HEK293 (cell line): Measurements from ENCODE around the gene UGCG.
A peak's percentile ranks its signal among the peaks of the same experiment; 100 is the strongest.

Experiments used
- CTCF ChIA-PET: fragments of 350-600 bp; formaldehyde crosslinking; extraction: SDS; loops from one replicate; lab custom pipeline; 2021; ENCODE audit warnings: antibody characterized with exemption; lab: Yijun Ruan, JAX
- POLR2A ChIA-PET: fragments of 300-600 bp; formaldehyde crosslinking; extraction: SDS; loops from one replicate; lab custom pipeline; 2020; ENCODE audit warnings: antibody characterized with exemption, inconsistent platforms; lab: Yijun Ruan, JAX
- H3K27ac ChIP-seq: fragments of 200-500 bp; sonication (Bioruptor generic); 2 replicates; pipeline ENCODE4 v1.5.1; 2014; ENCODE audit warnings: low read depth, low read length, control low read depth, inconsistent platforms; ENCODE audit errors: extremely low read depth
- H3K36me3 ChIP-seq, 2 experiments: fragments of 200-500 bp in 1 of 2; sonication (Bioruptor generic) in 1 of 2; 1 replicate in 1 of 2; 2 replicates in 1 of 2; pipeline ENCODE4 v1.5.1; 2014 to 2017; ENCODE audit warnings: inconsistent platforms in 2 of 2, low read length in 2 of 2; ENCODE audit not compliant: control insufficient read depth in 2 of 2, insufficient read depth in 1 of 2
- H3K4me1 ChIP-seq: fragments of 200-500 bp; sonication (Bioruptor generic); 2 replicates; pipeline ENCODE4 v1.5.1; 2014; ENCODE audit warnings: mild to moderate bottlenecking, low read length, inconsistent platforms; ENCODE audit not compliant: control insufficient read depth, insufficient read depth
- H3K4me3 ChIP-seq: 2 replicates; pipeline ENCODE4 v1.5.1; 2011; ENCODE audit warnings: low read depth, mild to moderate bottlenecking, control low read depth, low read length, moderate library complexity
- H3K9me3 ChIP-seq: fragments of 200-500 bp; sonication (Bioruptor generic); 2 replicates; pipeline ENCODE4 v1.5.1; 2014; ENCODE audit warnings: low read depth, low read length, inconsistent platforms; ENCODE audit not compliant: control insufficient read depth, insufficient read depth
- GLI4 ChIP-seq: fragments of 450-650 bp; formaldehyde crosslinking; IDR thresholded peaks from 2 replicates; pipeline ENCODE4 v1.5.1; 2016; ENCODE audit warnings: missing biosample characterization, missing genetic modification characterization
- KLF16 ChIP-seq: fragments of 450-650 bp; formaldehyde crosslinking; IDR thresholded peaks from 2 replicates; pipeline ENCODE4 v1.5.1; 2017; ENCODE audit warnings: missing biosample characterization, missing genetic modification characterization
- KLF7 ChIP-seq: fragments of 450-650 bp; formaldehyde crosslinking; IDR thresholded peaks from 2 replicates; pipeline ENCODE4 v1.5.1; 2016; ENCODE audit warnings: missing biosample characterization, missing genetic modification characterization, borderline replicate concordance
- OSR2 ChIP-seq: fragments of 450-650 bp; formaldehyde crosslinking; IDR thresholded peaks from 2 replicates; pipeline ENCODE4 v1.5.1; 2016; ENCODE audit warnings: missing biosample characterization, missing genetic modification characterization
- SCRT1 ChIP-seq: fragments of 450-650 bp; formaldehyde crosslinking; IDR thresholded peaks from 2 replicates; pipeline ENCODE4 v1.5.1; 2016; ENCODE audit warnings: missing biosample characterization, missing genetic modification characterization, borderline replicate concordance
- SCRT2 ChIP-seq: fragments of 450-650 bp; formaldehyde crosslinking; IDR thresholded peaks from 2 replicates; pipeline ENCODE4 v1.5.1; 2016; ENCODE audit warnings: missing biosample characterization, missing genetic modification characterization
- SP2 ChIP-seq: fragments of 450-650 bp; formaldehyde crosslinking; IDR thresholded peaks from 2 replicates; pipeline ENCODE4 v1.5.1; 2016; ENCODE audit warnings: missing biosample characterization, missing genetic modification characterization
- SP3 ChIP-seq: fragments of 450-650 bp; formaldehyde crosslinking; IDR thresholded peaks from 2 replicates; pipeline ENCODE4 v1.5.1; 2016; ENCODE audit warnings: missing biosample characterization, missing genetic modification characterization
- ZNF155 ChIP-seq: fragments of 450-650 bp; formaldehyde crosslinking; IDR thresholded peaks from 2 replicates; pipeline ENCODE4 v1.5.1; 2016; ENCODE audit warnings: missing biosample characterization, missing genetic modification characterization
- ZNF18 ChIP-seq: fragments of 450-650 bp; formaldehyde crosslinking; IDR thresholded peaks from 2 replicates; pipeline ENCODE4 v1.5.1; 2016; ENCODE audit warnings: missing biosample characterization, missing genetic modification characterization
- ZNF37A ChIP-seq: fragments of 450-650 bp; IDR thresholded peaks from 2 replicates; pipeline ENCODE4 v1.5.1; 2018; ENCODE audit warnings: missing biosample characterization, missing genetic modification characterization
- ZNF398 ChIP-seq: fragments of 450-650 bp; formaldehyde crosslinking; IDR thresholded peaks from 2 replicates; pipeline ENCODE4 v1.5.1; 2017; ENCODE audit warnings: missing biosample characterization, missing genetic modification characterization
- ZNF404 ChIP-seq: fragments of 450-650 bp; formaldehyde crosslinking; IDR thresholded peaks from 2 replicates; pipeline ENCODE4 v1.5.1; 2017; ENCODE audit warnings: missing biosample characterization, missing genetic modification characterization
- ZNF600 ChIP-seq: fragments of 450-650 bp; formaldehyde crosslinking; IDR thresholded peaks from 2 replicates; pipeline ENCODE4 v1.5.1; 2016; ENCODE audit warnings: missing biosample characterization, missing genetic modification characterization
- ZNF626 ChIP-seq: fragments of 450-650 bp; sonication (Bioruptor Pico); formaldehyde crosslinking; IDR thresholded peaks from 2 replicates; pipeline ENCODE4 v1.5.1; 2018; ENCODE audit warnings: missing biosample characterization, missing genetic modification characterization, inconsistent platforms
- ZNF660 ChIP-seq: fragments of 450-650 bp; IDR thresholded peaks from 2 replicates; pipeline ENCODE4 v1.5.1; 2018; ENCODE audit warnings: missing biosample characterization, mild to moderate bottlenecking, missing genetic modification characterization
- ZNF76 ChIP-seq: fragments of 450-650 bp; formaldehyde crosslinking; IDR thresholded peaks from 2 replicates; pipeline ENCODE4; 2016; ENCODE audit warnings: low read depth, missing biosample characterization, missing genetic modification characterization, borderline replicate concordance
- ZNF785 ChIP-seq: fragments of 450-650 bp; formaldehyde crosslinking; IDR thresholded peaks from 2 replicates; pipeline ENCODE4 v1.5.1; 2016; ENCODE audit warnings: missing biosample characterization, missing genetic modification characterization
- ZNF792 ChIP-seq: fragments of 450-650 bp; formaldehyde crosslinking; IDR thresholded peaks from 2 replicates; pipeline ENCODE4 v1.5.1; 2016; ENCODE audit warnings: missing biosample characterization, missing genetic modification characterization
- ZNF843 ChIP-seq: fragments of 450-650 bp; formaldehyde crosslinking; IDR thresholded peaks from 2 replicates; pipeline ENCODE4 v1.5.1; 2016; ENCODE audit warnings: missing biosample characterization, missing genetic modification characterization
- TF ChIP-seq, protein P1 (sequence below): fragments of 450-650 bp; formaldehyde crosslinking; IDR thresholded peaks from 2 replicates; pipeline ENCODE4 v1.5.1; 2016; ENCODE audit warnings: missing biosample characterization, missing genetic modification characterization
- TF ChIP-seq, protein P2 (sequence below): fragments of 450-650 bp; formaldehyde crosslinking; IDR thresholded peaks from 2 replicates; pipeline ENCODE4 v1.5.1; 2016; ENCODE audit warnings: missing biosample characterization, missing genetic modification characterization
- TF ChIP-seq, protein P3 (sequence below): fragments of 450-650 bp; formaldehyde crosslinking; IDR thresholded peaks from 2 replicates; pipeline ENCODE4 v1.5.1; 2017; ENCODE audit warnings: missing biosample characterization, mild to moderate bottlenecking, missing genetic modification characterization, moderate library complexity

Gene UGCG

DNA sequence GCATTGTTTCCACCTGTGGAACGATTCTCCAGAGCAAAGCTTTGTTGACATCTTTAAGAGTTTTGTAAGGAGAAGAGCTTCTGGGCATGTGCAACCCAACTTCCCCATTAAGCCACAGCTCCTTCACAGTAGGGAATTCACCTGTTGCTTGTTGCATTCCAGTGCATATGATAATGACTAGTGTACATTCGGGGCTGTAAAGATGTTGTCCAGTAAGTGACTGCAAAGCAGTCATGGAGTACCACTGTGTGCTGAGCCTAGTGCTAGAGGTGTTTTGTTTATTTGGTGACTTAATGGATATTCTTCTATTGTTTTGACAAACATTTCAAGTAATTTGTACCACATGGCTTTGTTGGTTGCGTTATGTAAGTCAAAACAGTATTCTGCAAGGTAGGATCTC, 12.8 kb downstream of the UGCG start:
- no peaks in the 10 kb centered on the region for H3K9me3 ChIP-seq
- POLR2A ChIA-PET = interaction anchor here (1.0 kb wide), 1 partner anchor 10 kb away, joined by 3 read pairs; no protein-coding TSS in a partner anchor
- TF ChIP-seq SP2 (tag by site-specific recombination) = no peak
- TF ChIP-seq ZNF76 (tag by site-specific recombination) = no peak
- peak; percentile 99 for TF ChIP-seq SCRT1 (tag by site-specific recombination)
- TF ChIP-seq ZNF37A (tag by site-specific recombination) = no peak
- TF ChIP-seq SCRT2 (tag by site-specific recombination) = peak; percentile 99
- TF ChIP-seq OSR2 (tag by site-specific recombination) = peak; percentile 21; the same call in 1 of the 2 replicates
- peak; percentile 78 for TF ChIP-seq ZNF600 (tag by site-specific recombination)
- TF ChIP-seq, all 188 proteins: peak for 4
- Histone ChIP-seq H3K27ac (no peak overlapping the region), H3K4me1 (peaks cover 4% of the 10 kb centered on the region), H3K36me3 (no peaks in the 10 kb centered on the region), H3K4me3 (no peak overlapping the region)
- CTCF ChIA-PET = interaction anchor here (0.8 to 1.2 kb wide), 3 partner anchors 16 to 165 kb away, joined by 3 to 4 read pairs (median 3); no protein-coding TSS in a partner anchor

DNA sequence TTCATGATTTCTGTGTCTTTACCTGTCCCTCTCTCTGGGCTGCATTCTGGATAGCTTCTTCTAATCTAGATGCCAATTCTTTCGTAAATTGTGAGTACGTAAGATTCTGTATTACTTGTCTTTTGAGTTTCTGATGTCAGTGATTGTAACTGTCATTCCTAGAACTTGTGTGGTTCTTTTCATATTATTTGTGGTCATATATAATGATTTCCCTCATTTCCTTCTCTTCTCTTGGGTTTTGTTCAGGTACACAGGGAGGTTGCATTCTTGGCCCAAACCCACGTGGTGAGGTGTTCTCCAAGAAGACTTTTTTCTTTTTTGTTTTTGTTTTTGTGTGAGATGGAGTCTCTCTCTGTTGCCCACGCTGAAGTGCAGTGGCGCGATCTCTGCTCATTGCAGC, 13.8 kb downstream of the UGCG start:
- Histone ChIP-seq H3K4me1 (peaks cover 12% of the 10 kb centered on the region), H3K4me3 (no peak overlapping the region), H3K27ac (no peak overlapping the region), H3K9me3 (no peaks in the 10 kb centered on the region), H3K36me3 (no peaks in the 10 kb centered on the region)
- ChIA-PET CTCF (no interaction called here), POLR2A (no interaction called here)
- TF ChIP-seq ZNF398 (tag by site-specific recombination) = no peak
- TF ChIP-seq KLF7 (tag by site-specific recombination) = no peak
- no peak for TF ChIP-seq GLI4
- no peak for TF ChIP-seq ZNF843 (tag by site-specific recombination)
- TF ChIP-seq ZNF626 (tag by site-specific recombination) = no peak

DNA sequence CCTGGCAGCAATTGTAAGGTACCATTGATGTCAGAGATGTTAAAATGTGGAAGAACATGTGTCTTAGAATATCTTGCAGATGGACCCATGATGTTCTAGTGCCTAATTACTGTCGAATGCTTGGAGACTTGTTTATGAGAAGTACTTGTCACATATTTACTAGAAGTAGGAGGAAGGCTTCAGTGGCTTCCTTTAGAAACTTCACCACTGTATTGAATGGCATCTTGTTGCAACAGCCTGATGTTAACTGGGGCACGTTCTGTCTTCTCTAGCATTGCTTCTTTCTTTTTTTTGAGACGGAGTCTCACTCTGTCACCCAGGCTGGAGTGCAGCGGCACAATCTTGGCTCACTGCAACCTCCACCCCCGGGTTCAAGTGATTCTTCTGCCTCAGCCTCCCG, 16.5 kb downstream of the UGCG start:
- ChIA-PET POLR2A (interaction anchor here (0.5 kb wide), 1 partner anchor 89 kb away, joined by 4 read pairs; no protein-coding TSS in a partner anchor), CTCF (no interaction called here)
- Histone ChIP-seq H3K4me1 (peaks cover 12% of the 10 kb centered on the region), H3K9me3 (no peaks in the 10 kb centered on the region), H3K27ac (no peak overlapping the region), H3K4me3 (no peak overlapping the region), H3K36me3 (peaks cover 3 to 7% of the 10 kb centered on the region in 2 experiments; a peak in 2 of 3 replicates)
- TF ChIP-seq, protein P1, sequence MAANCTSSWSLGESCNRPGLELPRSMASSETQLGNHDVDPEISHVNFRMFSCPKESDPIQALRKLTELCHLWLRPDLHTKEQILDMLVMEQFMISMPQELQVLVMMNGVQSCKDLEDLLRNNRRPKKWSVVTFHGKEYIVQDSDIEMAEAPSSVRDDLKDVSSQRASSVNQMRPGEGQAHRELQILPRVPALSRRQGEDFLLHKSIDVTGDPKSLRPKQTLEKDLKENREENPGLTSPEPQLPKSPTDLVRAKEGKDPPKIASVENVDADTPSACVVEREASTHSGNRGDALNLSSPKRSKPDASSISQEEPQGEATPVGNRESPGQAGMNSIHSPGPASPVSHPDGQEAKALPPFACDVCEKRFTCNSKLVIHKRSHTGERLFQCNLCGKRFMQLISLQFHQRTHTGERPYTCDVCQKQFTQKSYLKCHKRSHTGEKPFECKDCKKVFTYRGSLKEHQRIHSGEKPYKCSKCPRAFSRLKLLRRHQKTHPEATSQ (tag by site-specific recombination) = no peak
- TF ChIP-seq ZNF660 (tag by site-specific recombination) = no peak
- no peak for TF ChIP-seq ZNF792 (tag by site-specific recombination)
- TF ChIP-seq ZNF404 = no peak
- no peak for TF ChIP-seq ZNF155
- TF ChIP-seq KLF16 (tag by site-specific recombination) = no peak
- TF ChIP-seq ZNF785 (tag by site-specific recombination) = no peak
- no peak for TF ChIP-seq SCRT2 (tag by site-specific recombination)
- TF ChIP-seq SP3 = no peak
- TF ChIP-seq ZNF18 = no peak
- TF ChIP-seq, protein P2, sequence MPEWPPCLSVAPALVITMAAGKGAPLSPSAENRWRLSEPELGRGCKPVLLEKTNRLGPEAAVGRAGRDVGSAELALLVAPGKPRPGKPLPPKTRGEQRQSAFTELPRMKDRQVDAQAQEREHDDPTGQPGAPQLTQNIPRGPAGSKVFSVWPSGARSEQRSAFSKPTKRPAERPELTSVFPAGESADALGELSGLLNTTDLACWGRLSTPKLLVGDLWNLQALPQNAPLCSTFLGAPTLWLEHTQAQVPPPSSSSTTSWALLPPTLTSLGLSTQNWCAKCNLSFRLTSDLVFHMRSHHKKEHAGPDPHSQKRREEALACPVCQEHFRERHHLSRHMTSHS = no peak
- TF ChIP-seq, protein P3, sequence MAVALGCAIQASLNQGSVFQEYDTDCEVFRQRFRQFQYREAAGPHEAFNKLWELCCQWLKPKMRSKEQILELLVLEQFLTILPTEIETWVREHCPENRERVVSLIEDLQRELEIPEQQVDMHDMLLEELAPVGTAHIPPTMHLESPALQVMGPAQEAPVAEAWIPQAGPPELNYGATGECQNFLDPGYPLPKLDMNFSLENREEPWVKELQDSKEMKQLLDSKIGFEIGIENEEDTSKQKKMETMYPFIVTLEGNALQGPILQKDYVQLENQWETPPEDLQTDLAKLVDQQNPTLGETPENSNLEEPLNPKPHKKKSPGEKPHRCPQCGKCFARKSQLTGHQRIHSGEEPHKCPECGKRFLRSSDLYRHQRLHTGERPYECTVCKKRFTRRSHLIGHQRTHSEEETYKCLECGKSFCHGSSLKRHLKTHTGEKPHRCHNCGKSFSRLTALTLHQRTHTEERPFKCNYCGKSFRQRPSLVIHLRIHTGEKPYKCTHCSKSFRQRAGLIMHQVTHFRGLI (tag by site-specific recombination) = no peak
